ENCODE results near the gene SOX13.
A peak's percentile ranks its signal among the peaks of the same experiment; 100 is the strongest.

SOX13 gene

DNA sequence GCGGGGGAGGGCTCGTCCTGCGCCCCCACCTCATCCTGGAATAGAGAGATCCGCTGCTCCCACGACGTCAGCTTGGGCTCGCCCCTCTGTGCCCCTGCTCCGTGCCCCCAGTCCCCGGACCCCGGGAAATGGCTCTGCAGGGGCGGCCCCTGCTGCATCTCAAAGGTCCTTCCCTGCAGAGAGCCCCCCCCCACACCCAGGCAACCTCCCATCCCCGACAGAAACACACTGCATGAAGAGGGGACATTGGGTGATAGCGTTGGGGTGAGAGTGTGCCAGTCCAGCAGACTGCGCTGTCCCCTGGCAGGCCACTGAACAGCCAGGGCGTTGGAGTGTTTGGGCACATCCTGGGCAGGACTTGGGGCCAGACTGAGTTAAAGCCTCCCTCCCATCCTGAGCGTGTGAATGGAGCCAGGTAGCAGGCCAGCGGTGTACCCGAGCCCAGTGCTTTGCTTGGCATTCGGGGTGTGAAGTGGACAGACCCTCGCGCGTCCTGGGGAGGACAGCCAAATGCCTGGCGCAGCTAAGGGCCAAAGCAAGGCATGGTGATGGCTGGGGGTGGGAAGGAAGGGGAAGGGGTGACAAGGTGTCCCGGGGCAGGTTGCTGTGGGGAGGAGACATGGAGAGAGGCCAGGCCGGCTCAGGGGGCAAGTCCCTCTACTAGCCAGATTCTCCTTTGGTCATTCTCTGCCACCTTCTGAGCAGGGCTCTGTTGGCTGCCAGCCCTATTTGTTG lies 79.6 kb downstream of the SOX13 start:
- no peak for DNase-seq (ENCODE audit: low read depth in 2 of 2)

GRCh38 chr1:204153667-204154066 lies 80.8 kb downstream of the SOX13 start:
- no peak for DNase-seq (ENCODE audit: low read depth in 2 of 2)

GRCh38 chr1:204154568-204155255 lies 81.8 kb downstream of the SOX13 start:
- no peak for DNase-seq (ENCODE audit: low read depth in 2 of 2)

GRCh38 chr1:204155881-204156280 lies 83.0 kb downstream of the SOX13 start:
- no peak for DNase-seq (ENCODE audit: low read depth in 2 of 2)

DNA sequence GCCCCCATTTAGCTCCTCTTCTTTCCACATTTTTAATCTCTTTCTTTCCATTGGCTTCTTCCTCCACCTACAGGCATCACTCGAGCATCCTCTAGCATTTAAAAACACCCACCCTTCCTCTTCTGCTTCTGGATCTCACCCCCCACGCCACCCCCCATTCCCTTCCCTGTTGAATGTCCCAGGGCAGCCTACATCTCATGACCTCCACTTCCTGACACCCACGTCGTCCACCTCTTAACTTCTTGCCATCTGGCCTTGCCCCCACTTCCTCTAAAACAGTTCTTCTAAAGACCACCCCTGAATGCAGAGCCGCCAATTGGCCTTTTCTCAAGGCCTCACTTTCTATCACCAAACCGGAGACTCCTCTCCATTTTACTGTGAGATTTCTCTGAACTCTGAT lies 85.0 kb downstream of the SOX13 start:
- DNase-seq (ENCODE audit: low read depth in 2 of 2), result no peak

DNA sequence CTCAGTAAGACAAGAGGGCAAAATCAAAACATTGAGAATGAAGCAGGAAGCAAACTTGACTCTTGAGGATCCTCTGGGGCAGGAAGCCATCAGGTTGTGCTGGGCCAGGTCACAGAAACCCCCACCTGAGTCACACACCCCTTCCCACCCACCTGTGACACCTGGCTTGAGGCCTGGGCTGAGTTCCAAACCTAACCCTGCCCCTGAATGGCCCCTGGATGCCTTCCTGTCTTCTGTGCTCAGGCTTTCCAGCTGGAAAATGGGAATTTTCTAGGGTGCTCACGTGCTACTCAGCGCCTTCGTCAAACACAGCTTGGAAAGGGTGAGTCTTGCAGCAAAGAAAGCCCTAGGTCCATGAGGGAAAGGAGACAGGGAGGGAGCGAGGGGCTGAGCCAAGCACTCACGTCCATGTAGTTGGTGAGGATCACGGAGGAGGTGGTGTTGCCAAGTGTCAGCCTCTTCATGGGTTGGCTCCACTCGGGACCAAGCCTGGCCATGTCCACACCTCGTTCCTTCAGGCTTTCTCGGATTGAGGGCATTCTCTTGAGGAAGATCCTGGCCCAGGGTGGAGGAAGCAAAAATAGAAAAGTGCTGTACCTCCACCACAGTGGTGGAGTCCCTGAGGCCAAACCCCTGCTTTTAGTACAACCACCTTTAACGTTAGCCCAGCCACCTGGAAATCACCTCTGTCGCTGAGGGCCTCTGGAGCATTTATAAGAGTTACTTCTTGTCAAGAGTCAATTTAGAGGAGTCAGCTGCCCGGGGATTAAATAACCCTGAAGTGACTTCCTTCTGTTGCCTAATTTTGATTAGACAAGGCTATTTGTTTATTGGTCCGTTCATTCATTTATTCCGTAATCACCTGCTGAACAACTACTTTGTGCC lies 88.9 kb downstream of the SOX13 start:
- no peak for DNase-seq (ENCODE audit: low read depth in 2 of 2)

GRCh38 chr1:204162494-204163074 lies 89.7 kb downstream of the SOX13 start:
- peak; percentile 50 to 64 for DNase-seq (ENCODE audit: low read depth in 2 of 2)

DNA sequence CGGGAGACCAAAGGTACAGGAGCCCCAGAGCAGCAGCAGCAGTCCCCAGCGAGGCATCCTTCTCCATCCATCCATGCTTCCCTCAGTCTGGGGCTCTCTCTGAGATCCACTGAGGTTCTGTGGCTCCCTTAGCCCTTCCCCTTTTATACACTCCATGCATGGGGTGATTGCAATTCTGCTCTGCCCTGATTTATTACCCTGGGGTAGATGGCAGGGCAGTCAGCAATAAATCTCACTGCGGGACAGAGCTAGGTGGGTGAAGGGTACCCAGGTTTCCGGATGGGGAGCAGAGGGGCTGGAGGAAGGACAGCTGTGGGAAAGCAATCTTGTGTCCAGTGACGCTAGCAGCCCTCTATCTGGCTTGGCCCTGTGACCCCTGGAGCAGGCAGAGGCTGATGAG lies 93.3 kb downstream of the SOX13 start, which contains the start of gene REN:
REN (minus strand) TSS at position 119 of the 400 bp plus-strand sequence; CDS start at position 75, 44 bp downstream.
- DNase-seq (ENCODE audit: low read depth in 2 of 2), result no peak

DNA sequence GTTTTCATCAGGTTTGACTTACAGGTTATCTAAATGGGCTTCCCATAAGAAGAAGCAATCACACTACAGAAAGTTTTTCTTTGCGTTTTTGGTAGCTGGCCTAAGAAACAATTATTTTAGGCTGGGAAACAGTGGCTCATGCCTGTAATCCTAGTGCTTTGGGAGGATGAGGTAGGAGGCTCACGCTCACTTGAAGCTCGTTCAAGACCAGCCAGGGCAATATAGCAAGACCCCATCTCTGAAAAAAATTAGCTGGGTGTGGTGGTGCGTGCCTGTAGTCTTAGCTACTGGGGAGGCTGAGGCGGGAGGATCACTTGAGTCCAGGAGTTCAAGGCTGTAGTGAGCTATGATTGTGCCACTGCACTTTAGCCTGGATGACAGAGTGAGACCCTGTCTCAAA lies 94.8 kb downstream of the SOX13 start:
- no peak for DNase-seq (ENCODE audit: low read depth in 2 of 2)

GRCh38 chr1:204169858-204170257 lies 96.9 kb downstream of the SOX13 start:
- DNase-seq (ENCODE audit: low read depth in 2 of 2), result no peak

GRCh38 chr1:204170494-204171155 lies 97.7 kb downstream of the SOX13 start:
- DNase-seq (ENCODE audit: low read depth in 2 of 2), result no peak

GRCh38 chr1:204171751-204172178 lies 98.8 kb downstream of the SOX13 start:
- no peak for DNase-seq (ENCODE audit: low read depth in 2 of 2)

DNA sequence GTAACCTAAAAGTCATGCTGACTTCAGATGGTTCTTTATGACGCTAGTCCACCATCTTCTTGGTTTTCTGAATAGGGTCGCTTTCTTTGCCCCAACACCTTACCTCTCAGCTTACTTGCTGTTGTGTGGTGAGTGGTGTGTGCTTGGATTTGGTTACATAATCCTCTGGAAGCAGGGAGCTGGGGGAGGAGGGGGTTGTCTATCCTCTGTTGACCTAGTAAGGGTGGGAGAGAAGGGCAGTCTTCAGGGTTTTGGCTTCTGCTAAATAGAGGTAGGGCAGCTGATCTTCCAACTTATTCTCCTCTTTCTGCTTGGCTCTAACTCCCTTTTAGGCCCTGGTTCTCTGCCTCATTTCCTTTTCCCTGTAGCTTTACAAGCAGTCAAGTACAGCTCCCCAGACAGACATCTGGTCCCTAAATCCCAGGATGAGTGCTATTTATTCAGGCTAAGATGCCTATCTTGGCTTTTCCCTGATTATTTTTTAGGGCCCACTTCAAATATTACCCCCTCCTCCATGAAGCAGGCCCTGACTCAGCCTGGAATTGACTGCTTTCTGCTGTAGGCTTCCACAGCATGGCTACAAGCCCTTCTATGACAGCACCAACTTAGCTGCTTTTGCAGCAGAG lies 99.6 kb downstream of the SOX13 start:
- DNase-seq (ENCODE audit: low read depth in 2 of 2), result no peak

DNA sequence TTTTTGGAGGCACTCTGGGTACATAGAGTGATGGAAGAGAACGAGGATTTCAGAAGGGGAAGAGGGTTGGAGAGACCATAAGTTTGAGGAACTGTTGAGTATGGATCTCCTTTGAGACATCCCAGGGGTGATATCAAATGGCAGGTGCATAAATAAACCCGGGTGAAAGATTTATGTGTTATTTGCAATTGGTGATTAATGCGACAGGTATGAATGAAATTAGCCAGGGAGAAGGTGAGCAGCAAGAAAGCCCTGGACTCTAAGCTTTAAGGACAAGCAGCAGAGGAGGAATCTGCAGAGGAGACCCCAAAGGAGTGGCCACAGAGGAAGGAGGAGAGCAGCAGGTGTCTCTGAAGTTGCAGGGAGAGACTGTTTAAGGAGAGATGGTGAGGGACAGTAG lies 102.0 kb downstream of the SOX13 start:
- DNase-seq (ENCODE audit: low read depth in 2 of 2), result no peak

DNA sequence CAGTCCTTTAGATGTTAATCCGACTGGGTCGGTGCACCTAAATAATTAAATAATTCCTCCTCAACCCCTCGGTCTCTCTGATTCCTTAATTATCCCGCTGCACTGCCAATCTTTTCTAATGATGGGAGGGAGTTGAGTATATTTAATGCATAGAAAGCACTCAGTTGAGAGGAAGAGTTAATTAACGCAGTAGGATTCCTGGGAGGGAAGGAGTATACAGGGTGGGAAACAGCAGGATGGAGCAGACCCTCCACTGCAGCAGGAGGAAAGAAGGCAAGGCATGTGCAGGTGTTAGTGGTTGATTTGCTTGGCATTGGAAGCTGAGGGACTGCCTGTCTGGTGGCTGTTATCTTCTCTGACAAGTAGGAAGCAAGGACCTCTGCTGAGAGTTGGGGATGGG lies 103.1 kb downstream of the SOX13 start:
- no peak for DNase-seq (ENCODE audit: low read depth in 2 of 2)

DNA sequence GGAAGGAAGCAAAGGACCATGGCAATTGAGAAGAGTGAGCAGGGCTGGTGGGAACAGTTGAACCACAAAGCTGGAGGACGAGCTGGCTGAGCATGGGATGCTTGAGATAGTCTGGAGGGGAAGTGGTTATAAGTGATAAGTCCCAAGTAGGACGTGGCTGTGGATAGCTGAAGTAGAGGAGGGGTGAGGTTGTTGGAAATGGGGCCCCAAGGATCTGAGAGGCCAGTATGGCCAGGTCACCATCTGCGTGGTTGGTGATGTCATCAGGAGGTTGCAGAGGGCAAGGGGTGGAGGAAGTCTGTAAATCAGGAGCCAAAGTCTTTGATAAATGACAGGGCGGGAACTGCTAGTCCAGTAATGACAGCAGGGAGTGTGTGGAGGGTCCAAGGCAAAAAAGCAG lies 104.2 kb downstream of the SOX13 start:
- DNase-seq (ENCODE audit: low read depth in 2 of 2), result no peak
